Measurements from ENCODE around the gene ZNF688. TPM values are rescaled to one million over a fixed set of nuclear protein-coding genes. Genes with fewer than 3 reads are reported as not detected.
A peak's percentile ranks its signal among the peaks of the same experiment; 100 is the strongest.

Gene ZNF688
- total and polyA plus RNA-seq, 2 experiments from 2014 or later = 4.0 to 4.4 TPM

- H3K27me3 ChIP-seq (ENCODE audit: insufficient read depth) = no peaks in the 10 kb centered on the region
- no peak overlapping the region for H3K4me3 ChIP-seq
- no peaks in the 10 kb centered on the region for H3K79me2 ChIP-seq (replicated peaks; ENCODE audit: insufficient read depth)
- H3K9me2 ChIP-seq (ENCODE audit: insufficient read depth) = no peaks in the 10 kb centered on the region
- ATAC-seq (no peak), DNase-seq (ENCODE audit: low spot score) (no peak)
- H3K4me1 ChIP-seq (ENCODE audit: insufficient read depth) = peaks cover 42% of the 10 kb centered on the region
- Mint-ChIP-seq H3K4me1 (peaks cover 18% of the 10 kb centered on the region; the same call in 2 of the 3 replicates), H3K9me3 (no peaks in the 10 kb centered on the region), H3K36me3 (ENCODE audit: low read depth) (peaks cover 13% of the 10 kb centered on the region), H3K4me3 (no peak overlapping the region), H3K27me3 (ENCODE audit: insufficient read depth, low read depth, poor library complexity) (peaks cover 6% of the 10 kb centered on the region), H3K27ac (peak overlapping the region; percentile 31)
- H3F3A ChIP-seq (replicated peaks; ENCODE audit: low read depth) = peaks cover 21% of the 10 kb centered on the region
- no peak for TF ChIP-seq CTCF (conservative IDR thresholded peaks at IDR 0.05; ENCODE audit: low read depth in 2 of 2)
- TF ChIP-seq EZH2phosphoT487 (IDR thresholded peaks at IDR 0.05; ENCODE audit: unreplicated experiment) = no peak
- TF ChIP-seq, protein P1, sequence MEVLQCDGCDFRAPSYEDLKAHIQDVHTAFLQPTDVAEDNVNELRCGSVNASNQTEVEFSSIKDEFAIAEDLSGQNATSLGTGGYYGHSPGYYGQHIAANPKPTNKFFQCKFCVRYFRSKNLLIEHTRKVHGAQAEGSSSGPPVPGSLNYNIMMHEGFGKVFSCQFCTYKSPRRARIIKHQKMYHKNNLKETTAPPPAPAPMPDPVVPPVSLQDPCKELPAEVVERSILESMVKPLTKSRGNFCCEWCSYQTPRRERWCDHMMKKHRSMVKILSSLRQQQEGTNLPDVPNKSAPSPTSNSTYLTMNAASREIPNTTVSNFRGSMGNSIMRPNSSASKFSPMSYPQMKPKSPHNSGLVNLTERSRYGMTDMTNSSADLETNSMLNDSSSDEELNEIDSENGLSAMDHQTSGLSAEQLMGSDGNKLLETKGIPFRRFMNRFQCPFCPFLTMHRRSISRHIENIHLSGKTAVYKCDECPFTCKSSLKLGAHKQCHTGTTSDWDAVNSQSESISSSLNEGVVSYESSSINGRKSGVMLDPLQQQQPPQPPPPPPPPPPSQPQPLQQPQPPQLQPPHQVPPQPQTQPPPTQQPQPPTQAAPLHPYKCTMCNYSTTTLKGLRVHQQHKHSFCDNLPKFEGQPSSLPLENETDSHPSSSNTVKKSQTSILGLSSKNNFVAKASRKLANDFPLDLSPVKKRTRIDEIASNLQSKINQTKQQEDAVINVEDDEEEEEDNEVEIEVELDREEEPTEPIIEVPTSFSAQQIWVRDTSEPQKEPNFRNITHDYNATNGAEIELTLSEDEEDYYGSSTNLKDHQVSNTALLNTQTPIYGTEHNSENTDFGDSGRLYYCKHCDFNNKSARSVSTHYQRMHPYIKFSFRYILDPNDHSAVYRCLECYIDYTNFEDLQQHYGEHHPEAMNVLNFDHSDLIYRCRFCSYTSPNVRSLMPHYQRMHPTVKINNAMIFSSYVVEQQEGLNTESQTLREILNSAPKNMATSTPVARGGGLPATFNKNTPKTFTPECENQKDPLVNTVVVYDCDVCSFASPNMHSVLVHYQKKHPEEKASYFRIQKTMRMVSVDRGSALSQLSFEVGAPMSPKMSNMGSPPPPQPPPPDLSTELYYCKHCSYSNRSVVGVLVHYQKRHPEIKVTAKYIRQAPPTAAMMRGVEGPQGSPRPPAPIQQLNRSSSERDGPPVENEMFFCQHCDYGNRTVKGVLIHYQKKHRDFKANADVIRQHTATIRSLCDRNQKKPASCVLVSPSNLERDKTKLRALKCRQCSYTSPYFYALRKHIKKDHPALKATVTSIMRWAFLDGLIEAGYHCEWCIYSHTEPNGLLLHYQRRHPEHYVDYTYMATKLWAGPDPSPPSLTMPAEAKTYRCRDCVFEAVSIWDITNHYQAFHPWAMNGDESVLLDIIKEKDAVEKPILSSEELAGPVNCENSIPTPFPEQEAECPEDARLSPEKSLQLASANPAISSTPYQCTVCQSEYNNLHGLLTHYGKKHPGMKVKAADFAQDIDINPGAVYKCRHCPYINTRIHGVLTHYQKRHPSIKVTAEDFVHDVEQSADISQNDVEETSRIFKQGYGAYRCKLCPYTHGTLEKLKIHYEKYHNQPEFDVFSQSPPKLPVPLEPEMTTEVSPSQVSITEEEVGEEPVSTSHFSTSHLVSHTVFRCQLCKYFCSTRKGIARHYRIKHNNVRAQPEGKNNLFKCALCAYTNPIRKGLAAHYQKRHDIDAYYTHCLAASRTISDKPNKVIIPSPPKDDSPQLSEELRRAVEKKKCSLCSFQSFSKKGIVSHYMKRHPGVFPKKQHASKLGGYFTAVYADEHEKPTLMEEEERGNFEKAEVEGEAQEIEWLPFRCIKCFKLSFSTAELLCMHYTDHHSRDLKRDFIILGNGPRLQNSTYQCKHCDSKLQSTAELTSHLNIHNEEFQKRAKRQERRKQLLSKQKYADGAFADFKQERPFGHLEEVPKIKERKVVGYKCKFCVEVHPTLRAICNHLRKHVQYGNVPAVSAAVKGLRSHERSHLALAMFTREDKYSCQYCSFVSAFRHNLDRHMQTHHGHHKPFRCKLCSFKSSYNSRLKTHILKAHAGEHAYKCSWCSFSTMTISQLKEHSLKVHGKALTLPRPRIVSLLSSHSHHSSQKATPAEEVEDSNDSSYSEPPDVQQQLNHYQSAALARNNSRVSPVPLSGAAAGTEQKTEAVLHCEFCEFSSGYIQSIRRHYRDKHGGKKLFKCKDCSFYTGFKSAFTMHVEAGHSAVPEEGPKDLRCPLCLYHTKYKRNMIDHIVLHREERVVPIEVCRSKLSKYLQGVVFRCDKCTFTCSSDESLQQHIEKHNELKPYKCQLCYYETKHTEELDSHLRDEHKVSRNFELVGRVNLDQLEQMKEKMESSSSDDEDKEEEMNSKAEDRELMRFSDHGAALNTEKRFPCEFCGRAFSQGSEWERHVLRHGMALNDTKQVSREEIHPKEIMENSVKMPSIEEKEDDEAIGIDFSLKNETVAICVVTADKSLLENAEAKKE (CRISPR knock-in tag; IDR thresholded peaks at IDR 0.05) = no peak
- TF ChIP-seq CREB1 (CRISPR knock-in tag; IDR thresholded peaks at IDR 0.05; ENCODE audit: low read depth) = no peak
- TF ChIP-seq, protein P2, sequence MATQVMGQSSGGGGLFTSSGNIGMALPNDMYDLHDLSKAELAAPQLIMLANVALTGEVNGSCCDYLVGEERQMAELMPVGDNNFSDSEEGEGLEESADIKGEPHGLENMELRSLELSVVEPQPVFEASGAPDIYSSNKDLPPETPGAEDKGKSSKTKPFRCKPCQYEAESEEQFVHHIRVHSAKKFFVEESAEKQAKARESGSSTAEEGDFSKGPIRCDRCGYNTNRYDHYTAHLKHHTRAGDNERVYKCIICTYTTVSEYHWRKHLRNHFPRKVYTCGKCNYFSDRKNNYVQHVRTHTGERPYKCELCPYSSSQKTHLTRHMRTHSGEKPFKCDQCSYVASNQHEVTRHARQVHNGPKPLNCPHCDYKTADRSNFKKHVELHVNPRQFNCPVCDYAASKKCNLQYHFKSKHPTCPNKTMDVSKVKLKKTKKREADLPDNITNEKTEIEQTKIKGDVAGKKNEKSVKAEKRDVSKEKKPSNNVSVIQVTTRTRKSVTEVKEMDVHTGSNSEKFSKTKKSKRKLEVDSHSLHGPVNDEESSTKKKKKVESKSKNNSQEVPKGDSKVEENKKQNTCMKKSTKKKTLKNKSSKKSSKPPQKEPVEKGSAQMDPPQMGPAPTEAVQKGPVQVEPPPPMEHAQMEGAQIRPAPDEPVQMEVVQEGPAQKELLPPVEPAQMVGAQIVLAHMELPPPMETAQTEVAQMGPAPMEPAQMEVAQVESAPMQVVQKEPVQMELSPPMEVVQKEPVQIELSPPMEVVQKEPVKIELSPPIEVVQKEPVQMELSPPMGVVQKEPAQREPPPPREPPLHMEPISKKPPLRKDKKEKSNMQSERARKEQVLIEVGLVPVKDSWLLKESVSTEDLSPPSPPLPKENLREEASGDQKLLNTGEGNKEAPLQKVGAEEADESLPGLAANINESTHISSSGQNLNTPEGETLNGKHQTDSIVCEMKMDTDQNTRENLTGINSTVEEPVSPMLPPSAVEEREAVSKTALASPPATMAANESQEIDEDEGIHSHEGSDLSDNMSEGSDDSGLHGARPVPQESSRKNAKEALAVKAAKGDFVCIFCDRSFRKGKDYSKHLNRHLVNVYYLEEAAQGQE (IDR thresholded peaks at IDR 0.05; ENCODE audit: unreplicated experiment) = no peak
- TF ChIP-seq NANOG (IDR thresholded peaks at IDR 0.05; ENCODE audit: borderline replicate concordance) = no peak
- TF ChIP-seq ZNF331 (CRISPR knock-in tag; IDR thresholded peaks at IDR 0.05; ENCODE audit: low read depth) = no peak
- TF ChIP-seq, protein P3, sequence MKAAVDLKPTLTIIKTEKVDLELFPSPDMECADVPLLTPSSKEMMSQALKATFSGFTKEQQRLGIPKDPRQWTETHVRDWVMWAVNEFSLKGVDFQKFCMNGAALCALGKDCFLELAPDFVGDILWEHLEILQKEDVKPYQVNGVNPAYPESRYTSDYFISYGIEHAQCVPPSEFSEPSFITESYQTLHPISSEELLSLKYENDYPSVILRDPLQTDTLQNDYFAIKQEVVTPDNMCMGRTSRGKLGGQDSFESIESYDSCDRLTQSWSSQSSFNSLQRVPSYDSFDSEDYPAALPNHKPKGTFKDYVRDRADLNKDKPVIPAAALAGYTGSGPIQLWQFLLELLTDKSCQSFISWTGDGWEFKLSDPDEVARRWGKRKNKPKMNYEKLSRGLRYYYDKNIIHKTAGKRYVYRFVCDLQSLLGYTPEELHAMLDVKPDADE (IDR thresholded peaks at IDR 0.05) = no peak
- TF ChIP-seq ZNF114 (CRISPR knock-in tag; IDR thresholded peaks at IDR 0.05) = no peak
- no peak for TF ChIP-seq JUNB (IDR thresholded peaks at IDR 0.05; ENCODE audit: unreplicated experiment)
- TF ChIP-seq POLR2AphosphoS5 (IDR thresholded peaks at IDR 0.05; ENCODE audit: low read depth) = no peak
- TF ChIP-seq EZH2 (IDR thresholded peaks at IDR 0.05; ENCODE audit: low read depth, unreplicated experiment) = no peak
- no peaks in the 10 kb centered on the region for H4K20me1 ChIP-seq (replicated peaks; ENCODE audit: insufficient read depth)
- H2AFZ ChIP-seq = no peak overlapping the region
- no peak overlapping the region for H3K27ac ChIP-seq (ENCODE audit: low read depth)
- no peaks in the 10 kb centered on the region for H3K36me3 ChIP-seq (ENCODE audit: insufficient read depth)
- no peak overlapping the region for H3K4me2 ChIP-seq
Measured at GRCh38 chr16:30539000-30539964, 32.2 kb downstream of the ZNF688 start.

All from GM23338 (cell line).